ENCODE measurements around the gene GSAP.
"Not testable (repeated sequence)": the region's sequence is repeated elsewhere in the genome, so short reads cannot be mapped to it uniquely, and the experiment has no call there.

The GSAP gene, protein sequence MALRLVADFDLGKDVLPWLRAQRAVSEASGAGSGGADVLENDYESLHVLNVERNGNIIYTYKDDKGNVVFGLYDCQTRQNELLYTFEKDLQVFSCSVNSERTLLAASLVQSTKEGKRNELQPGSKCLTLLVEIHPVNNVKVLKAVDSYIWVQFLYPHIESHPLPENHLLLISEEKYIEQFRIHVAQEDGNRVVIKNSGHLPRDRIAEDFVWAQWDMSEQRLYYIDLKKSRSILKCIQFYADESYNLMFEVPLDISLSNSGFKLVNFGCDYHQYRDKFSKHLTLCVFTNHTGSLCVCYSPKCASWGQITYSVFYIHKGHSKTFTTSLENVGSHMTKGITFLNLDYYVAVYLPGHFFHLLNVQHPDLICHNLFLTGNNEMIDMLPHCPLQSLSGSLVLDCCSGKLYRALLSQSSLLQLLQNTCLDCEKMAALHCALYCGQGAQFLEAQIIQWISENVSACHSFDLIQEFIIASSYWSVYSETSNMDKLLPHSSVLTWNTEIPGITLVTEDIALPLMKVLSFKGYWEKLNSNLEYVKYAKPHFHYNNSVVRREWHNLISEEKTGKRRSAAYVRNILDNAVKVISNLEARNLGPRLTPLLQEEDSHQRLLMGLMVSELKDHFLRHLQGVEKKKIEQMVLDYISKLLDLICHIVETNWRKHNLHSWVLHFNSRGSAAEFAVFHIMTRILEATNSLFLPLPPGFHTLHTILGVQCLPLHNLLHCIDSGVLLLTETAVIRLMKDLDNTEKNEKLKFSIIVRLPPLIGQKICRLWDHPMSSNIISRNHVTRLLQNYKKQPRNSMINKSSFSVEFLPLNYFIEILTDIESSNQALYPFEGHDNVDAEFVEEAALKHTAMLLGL

GRCh38 chr7:77415823-77416620, at the start of gene GSAP:
Gene GSAP (minus strand): TSS chr7:77416349. CDS start chr7:77416321, 28 bp downstream.
- DNase-seq (ENCODE audit: low spot score), result peak; percentile 47

GRCh38 chr7:77465256-77465655, 49.1 kb upstream of the GSAP start:
- no peak for DNase-seq (ENCODE audit: low spot score)

DNA sequence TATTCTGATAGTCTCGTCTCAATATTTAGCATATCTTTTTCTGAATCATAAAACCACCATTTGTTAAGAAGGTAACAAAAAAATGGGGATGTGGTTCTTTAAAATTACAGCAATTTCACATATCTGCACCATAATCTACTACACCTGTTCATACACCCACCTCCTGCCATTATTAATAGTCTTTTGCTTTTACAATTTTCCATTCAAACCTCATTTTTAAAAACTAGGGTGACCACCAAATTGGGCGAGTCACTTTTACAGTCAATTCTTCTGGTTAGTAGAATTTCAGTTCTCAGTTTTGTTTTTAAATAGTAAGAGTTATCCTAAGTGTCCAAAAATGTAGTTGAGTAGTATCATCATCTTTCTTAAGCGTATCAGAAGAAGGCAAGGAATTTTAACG, 48.4 kb upstream of the GSAP start:
- no peak for DNase-seq (ENCODE audit: low spot score)

DNA sequence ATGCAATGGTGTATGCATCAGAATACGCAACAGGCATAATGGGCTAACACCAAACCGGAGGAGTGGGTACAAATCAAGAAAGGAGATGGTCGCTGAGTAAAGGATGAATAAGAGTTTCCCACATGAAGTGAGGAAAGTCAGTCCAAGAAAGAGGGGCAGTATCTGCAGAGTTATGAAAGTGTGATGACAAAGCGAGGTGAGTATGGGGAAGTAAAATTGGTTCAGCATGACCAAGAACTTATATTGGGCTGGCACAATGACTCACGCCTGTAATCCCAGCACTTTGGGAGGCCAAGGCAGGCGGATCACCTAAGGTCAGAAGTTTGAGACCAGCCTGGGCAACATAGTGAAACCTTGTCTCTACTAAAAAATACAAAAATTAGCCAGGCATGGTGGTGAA, 47.5 kb upstream of the GSAP start:
- DNase-seq (ENCODE audit: low spot score), result not testable (repeated sequence)

DNA sequence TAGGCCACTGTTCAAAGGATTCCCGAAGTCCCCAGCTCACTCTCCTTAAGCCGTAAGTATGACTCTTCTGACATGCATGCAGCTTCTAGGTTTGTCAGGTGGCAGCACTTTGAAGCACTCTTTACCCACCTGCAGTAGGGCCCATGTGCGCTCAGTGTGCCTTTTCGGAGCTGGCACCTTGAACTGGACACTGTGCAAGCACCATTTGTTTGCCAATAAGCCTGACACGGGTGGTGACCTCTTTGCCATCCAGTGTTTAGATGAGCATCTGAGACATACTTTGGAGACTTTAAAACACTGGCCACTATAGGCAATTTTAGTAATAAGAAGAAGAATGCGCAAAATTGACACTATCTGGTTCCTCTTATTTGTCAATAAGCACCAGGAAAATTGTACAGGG, 45.7 kb upstream of the GSAP start:
- no peak for DNase-seq (ENCODE audit: low spot score)

DNA sequence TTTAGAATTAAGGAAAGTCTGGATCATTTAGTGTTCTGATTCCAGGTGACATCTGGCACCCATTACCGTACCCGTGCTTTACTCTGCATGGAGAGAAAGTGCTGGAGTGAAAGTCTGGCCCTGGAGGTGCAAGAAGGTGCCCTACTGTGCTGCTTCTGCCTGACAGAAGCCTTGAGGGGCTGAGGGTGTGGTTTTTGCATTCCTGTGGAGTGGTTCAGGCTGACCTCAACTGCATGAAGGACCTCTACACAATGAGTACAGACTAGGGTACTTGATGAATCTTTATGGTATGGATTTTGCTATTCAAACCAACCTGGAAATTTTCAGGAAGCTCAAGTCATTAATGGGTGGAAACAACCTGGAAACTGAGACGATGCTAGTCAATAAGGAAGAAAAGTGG, 45.1 kb upstream of the GSAP start:
- DNase-seq (ENCODE audit: low spot score), result no peak

DNA sequence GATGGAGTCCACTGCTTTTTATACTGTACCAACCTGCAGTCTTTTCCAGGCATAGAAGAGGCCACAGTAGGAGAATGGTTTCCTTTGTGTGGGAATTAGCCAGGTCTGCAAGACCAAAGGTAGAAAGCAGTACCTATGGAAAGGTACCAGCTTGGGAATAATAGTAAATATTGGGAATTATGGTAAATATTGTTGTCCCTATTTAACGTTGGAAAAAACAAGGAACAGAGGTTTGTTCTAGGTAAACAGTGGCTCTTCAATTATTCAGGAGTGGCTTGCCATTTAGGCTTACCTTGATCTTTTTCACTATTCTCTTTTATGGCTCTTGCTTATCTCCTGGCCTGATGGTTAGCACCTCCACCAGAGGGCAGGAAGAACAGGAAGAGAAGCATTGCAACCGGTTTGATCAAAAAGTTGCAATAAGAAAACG, 43.9 kb upstream of the GSAP start:
- DNase-seq (ENCODE audit: low spot score), result no peak

GRCh38 chr7:77459311-77459726, 43.2 kb upstream of the GSAP start:
- DNase-seq (ENCODE audit: low spot score), result no peak

DNA sequence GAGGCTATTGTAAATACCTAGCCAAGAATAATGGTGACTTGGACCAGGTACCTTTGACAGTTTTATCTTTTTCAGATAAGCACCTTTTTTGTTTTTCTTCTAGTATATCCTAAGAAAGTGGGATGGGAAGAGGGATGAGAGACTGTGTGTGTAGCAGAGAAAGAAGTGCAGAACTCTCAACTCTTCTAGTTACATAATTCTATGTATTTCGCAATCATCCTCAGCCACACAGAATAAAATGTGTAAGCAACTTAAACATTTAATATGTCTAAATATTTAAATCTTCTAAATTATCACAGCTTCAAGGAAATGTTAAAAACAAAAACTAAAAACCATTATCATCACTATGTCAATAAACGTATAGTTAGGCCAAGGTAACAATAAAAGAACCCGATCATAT, 42.6 kb upstream of the GSAP start:
- DNase-seq (ENCODE audit: low spot score), result no peak

- no peak for DNase-seq (ENCODE audit: low spot score)
Measured at GRCh38 chr7:77457779-77458178, 41.6 kb upstream of the GSAP start.

DNA sequence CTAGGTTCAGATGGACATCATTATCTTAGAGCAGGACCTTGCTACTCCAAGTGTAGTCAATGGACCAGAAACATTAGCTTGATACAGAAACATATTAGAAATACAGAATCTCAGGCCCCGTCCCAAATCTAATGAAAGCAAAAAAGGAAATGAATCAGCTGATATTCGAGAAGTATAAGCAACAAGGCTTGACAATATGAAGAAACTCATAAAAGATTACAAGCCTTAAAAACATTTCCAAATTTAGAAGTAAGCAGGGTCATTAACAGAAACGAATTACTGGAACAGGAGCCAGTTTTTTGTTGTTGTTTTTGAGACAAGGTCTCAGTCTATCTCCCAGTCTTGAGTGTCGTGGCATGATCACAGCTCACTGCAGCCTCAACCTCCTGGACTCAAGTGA, 40.5 kb upstream of the GSAP start:
- no peak for DNase-seq (ENCODE audit: low spot score)

DNA sequence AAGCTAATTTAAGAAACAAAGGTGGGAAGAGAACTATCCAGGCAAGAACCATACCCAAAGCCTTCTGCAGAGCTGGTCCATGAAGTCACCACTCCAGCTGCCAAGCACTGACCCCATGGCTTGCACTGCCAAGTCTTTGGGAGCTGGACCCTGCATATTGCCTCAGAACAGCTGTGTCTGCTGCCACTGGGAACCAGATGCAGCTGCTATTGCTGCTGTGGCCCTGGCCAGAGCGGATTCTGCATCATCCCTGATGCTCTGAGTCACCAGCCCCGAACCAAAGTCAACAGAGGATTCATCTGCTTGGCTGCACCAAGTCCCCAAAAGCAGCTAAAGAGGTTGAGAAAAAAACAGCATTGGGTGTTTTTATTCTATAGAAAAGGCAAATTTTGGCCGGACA, 39.2 kb upstream of the GSAP start:
- DNase-seq (ENCODE audit: low spot score), result no peak

DNA sequence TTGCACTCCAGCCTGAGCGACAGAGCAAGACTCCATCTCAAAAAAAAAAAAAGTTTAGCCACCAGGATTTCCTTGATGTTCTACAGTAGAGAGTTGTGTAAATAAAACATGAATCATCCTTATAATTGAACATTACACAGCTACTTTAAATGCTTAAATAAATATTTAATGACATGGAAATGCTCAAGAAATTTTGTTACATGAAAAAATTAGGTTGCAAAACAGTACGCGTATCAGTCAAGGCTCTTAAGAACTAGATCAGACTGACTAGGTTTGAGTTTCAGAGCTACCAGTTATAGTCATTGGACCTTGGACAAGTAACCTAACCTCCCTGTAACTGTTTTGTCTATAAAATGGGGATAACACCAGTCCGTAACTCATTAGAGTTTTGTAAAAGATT, 38.7 kb upstream of the GSAP start:
- no peak for DNase-seq (ENCODE audit: low spot score)

- DNase-seq (ENCODE audit: low spot score), result no peak
Measured at GRCh38 chr7:77453531-77453930, 37.4 kb upstream of the GSAP start.

- DNase-seq (ENCODE audit: low spot score), result not testable (repeated sequence)
Measured at GRCh38 chr7:77451950-77452349, 35.8 kb upstream of the GSAP start.

GRCh38 chr7:77450613-77451012, 34.5 kb upstream of the GSAP start:
- DNase-seq (ENCODE audit: low spot score), result no peak

GRCh38 chr7:77450054-77450453, 33.9 kb upstream of the GSAP start:
- no peak for DNase-seq (ENCODE audit: low spot score)

DNA sequence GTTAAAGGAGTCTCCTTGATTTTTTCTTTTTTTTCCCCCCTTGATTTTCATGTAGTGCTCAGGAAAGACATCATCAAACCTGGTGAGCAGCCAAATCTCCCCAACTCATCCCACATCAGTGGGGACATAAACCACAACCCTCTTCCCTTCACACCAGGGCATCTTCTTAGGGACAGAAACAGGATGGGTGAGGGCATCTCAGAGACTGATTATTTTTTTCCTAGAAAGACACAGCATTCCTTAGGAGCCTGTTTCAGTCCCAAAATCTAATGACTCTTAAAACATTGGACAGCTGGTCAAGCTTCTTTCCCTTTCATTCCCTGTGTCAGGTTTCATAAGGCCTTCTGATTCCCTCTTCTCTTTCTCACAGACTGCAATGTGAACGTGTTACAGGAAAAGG, 31.5 kb upstream of the GSAP start:
- DNase-seq (ENCODE audit: low spot score), result no peak

- DNase-seq (ENCODE audit: low spot score), result no peak
Measured at GRCh38 chr7:77444123-77444522, 28.0 kb upstream of the GSAP start.

- no peak for DNase-seq (ENCODE audit: low spot score)
Measured at GRCh38 chr7:77443042-77443441, 26.9 kb upstream of the GSAP start.

DNA sequence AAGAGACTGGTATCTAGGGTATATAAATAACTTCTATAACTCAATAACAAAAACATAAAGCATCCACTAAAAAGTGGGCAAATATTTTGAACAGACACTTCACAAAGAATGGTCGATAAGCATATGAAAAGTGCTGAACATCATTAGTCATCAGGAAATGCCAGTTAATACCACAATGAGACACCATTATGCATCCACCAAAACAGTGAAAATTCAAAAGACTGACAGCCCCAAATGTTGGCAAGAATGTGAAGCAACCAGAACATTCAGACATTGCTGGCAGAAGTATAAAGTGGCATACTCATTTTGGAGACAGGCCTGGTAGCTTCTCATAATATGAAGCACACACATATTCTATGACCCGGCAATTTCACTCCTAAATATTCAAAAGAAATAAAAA, 26.5 kb upstream of the GSAP start:
- DNase-seq (ENCODE audit: low spot score), result no peak

- DNase-seq (ENCODE audit: low spot score), result no peak
Measured at GRCh38 chr7:77441046-77441445, 24.9 kb upstream of the GSAP start.

Data from hematopoietic multipotent progenitor cell treated with erythropoietin and hydrocortisone succinate and interleukin-3 and kit ligand, for 15 days (in vitro differentiated cells).